HG03139 (cell line): ENCODE measurements around the gene ITPR1.

Source experiments
- ATAC-seq: cut with Tn5 transposase; IDR thresholded peaks from one replicate; pipeline ENCODE4 v1.9.1; 2021; ENCODE audit not compliant: unreplicated experiment

Gene ITPR1

GRCh38 chr3:4529876-4530588 lies 36.9 kb downstream of the ITPR1 start:
- ATAC-seq = no peak

- no peak for ATAC-seq
Observed at GRCh38 chr3:4531478-4532025, 38.4 kb downstream of the ITPR1 start.

GRCh38 chr3:4532535-4533112 lies 39.5 kb downstream of the ITPR1 start:
- no peak for ATAC-seq

- ATAC-seq = no peak
Observed at GRCh38 chr3:4533489-4534443, 40.6 kb downstream of the ITPR1 start.

GRCh38 chr3:4534906-4535305 lies 41.8 kb downstream of the ITPR1 start:
- no peak for ATAC-seq

GRCh38 chr3:4536260-4536659 lies 43.1 kb downstream of the ITPR1 start:
- no peak for ATAC-seq

GRCh38 chr3:4540267-4540666 lies 47.1 kb downstream of the ITPR1 start:
- ATAC-seq = no peak

GRCh38 chr3:4543110-4543509 lies 50.0 kb downstream of the ITPR1 start:
- no peak for ATAC-seq

- no peak for ATAC-seq
Observed at GRCh38 chr3:4546346-4547178, 53.4 kb downstream of the ITPR1 start.

- no peak for ATAC-seq
Observed at GRCh38 chr3:4547799-4548198, 54.7 kb downstream of the ITPR1 start.

- no peak for ATAC-seq
Observed at GRCh38 chr3:4548356-4548755, 55.2 kb downstream of the ITPR1 start.

GRCh38 chr3:4548780-4549179 lies 55.6 kb downstream of the ITPR1 start:
- ATAC-seq = no peak

GRCh38 chr3:4549896-4550295 lies 56.7 kb downstream of the ITPR1 start:
- no peak for ATAC-seq

- no peak for ATAC-seq
Observed at GRCh38 chr3:4551051-4551711, 58.0 kb downstream of the ITPR1 start.

GRCh38 chr3:4551794-4552442 lies 58.8 kb downstream of the ITPR1 start:
- ATAC-seq = no peak

GRCh38 chr3:4552811-4553210 lies 59.7 kb downstream of the ITPR1 start:
- no peak for ATAC-seq

GRCh38 chr3:4561661-4562060 lies 68.5 kb downstream of the ITPR1 start:
- ATAC-seq = no peak

- ATAC-seq = no peak
Observed at GRCh38 chr3:4562595-4562994, 69.4 kb downstream of the ITPR1 start.

- no peak for ATAC-seq
Observed at GRCh38 chr3:4564270-4564669, 71.1 kb downstream of the ITPR1 start.
